GM10847 (cell line): ENCODE data around the gene RC3H1.

Source experiments
- POLR2A ChIP-seq: IDR thresholded peaks from 2 replicates; pipeline ENCODE4 v1.6.1; 2011; ENCODE audit not compliant: insufficient read length; ENCODE audit errors: extremely low read depth

RC3H1 gene

DNA sequence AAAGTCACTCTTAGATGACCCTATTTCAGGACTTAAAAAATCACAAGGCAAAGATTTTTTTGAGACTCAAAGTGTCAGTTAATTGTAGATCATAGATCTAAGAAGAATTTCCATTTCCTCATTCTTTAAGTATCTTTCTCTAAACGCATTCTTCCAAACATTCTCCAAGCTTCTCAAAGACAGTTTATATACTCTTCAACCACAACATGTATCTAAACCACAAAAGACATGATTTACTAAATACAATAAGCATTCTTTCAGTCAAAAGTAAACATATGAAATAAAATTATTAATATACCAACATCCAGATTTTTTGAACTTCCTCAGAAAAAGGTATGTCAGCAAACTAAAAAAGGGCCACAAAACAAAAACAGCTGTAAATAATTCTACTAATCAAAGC is 24.4 kb downstream of the RC3H1 start:
- TF ChIP-seq POLR2A, result no peak

DNA sequence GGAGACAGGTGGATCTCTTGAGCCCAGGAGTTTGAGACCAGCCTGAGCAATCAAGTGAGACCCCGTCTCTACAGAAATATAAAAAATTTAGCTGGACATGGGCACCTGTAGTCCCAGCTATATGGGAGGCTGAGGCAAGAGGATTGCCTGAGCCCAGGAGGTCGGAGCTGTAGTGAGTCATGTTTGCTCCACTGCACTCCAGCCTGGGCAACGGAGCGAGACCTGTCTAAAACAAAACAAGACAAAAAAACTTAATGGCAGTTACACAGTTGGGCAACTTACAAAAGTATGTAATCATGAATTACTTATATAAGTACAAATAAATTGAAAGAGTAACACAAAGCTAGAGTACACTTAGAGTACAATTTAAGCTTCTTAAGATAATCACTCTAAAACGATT is 25.2 kb downstream of the RC3H1 start:
- TF ChIP-seq POLR2A, result no peak

DNA sequence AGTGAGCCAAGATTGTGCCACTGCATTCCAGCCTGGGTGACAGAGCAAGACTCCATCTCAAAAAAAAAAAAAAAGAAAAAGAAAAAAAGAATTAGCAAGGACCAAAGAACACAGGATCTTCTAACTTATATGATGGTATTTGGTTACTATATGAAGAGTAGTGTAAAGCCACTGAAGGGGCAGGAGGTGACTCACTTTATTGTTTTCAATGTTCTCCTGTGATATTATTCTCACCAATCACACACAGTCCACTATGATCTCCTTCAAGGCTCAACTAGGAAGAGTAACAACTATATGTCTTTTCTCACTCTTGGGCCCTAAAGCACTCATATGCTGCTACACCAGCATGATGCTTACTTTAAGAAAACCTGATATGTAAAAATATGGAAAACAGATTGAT is 26.7 kb downstream of the RC3H1 start:
- no peak for TF ChIP-seq POLR2A

DNA sequence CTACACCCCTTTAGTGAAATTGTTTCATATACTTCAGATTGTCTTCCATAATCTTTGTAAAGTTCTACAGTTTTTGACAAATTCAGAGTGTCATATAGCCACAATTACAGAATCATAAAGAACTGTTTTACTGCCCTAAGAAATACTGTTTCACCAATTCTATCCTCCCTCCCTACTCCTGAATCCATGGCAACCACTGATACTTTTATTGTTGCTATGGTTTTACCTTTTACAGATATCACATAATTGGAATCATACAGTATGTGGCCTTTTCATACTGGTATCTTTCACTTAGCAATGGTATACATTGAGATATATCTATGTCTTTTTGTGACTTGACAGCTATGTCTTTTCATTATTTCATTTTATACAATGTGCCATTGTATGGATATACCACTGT is 34.1 kb downstream of the RC3H1 start:
- no peak for TF ChIP-seq POLR2A

DNA sequence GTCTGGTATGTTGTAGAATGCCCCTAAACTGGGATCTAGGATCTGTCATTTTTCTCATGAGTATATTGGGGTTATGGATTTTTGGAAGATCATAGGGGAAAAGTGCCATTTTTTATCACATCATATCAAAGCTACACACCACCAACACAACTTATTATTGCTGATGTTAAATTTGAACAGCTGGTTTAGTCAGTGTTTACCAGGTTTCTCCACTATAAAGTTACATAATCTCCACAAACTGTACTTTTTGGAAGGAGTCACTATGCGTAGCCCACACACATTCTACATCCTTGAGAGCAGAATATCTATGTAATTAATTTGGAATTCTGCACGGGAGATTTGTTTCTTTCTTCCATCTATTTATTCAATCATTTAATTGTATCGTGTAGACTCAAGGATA is 35.2 kb downstream of the RC3H1 start:
- TF ChIP-seq POLR2A, result no peak

DNA sequence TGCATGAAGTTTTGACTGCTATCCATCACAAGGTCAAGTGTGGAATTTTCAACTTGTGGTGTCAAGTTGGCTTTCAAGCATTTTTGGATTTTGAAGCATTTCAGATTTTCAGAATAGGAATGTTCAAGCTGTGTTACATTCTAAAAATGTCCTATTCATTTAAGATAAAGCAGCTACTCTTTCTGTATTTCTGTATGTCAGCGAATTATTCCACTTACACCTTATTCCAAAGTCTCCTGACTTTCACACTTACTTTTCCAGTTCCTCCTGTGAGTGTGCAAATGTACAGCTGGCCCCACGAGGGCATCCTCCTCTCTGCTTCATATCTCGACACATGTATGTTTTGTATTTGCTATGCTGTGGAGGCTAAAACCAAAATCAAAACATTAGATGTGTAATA is 51.9 kb downstream of the RC3H1 start:
- TF ChIP-seq POLR2A, result no peak

DNA sequence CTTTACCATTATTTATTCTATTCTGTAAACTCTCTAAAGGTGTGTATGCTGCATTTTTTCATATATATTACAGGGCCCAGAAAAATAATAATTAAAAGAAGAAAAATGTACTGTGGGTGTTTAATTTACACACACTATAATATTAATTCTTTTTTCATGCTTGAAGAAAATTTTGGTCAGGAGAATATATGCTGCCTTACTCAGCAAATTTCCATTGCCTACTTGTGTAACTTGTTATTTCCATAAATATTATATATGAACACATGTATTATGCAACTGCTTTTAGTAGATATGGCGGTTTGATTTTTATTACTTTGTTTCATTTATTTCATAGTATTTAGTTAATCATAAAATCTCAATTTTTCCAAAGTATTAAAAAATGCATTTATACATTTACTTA is 58.7 kb downstream of the RC3H1 start:
- TF ChIP-seq POLR2A, result no peak

DNA sequence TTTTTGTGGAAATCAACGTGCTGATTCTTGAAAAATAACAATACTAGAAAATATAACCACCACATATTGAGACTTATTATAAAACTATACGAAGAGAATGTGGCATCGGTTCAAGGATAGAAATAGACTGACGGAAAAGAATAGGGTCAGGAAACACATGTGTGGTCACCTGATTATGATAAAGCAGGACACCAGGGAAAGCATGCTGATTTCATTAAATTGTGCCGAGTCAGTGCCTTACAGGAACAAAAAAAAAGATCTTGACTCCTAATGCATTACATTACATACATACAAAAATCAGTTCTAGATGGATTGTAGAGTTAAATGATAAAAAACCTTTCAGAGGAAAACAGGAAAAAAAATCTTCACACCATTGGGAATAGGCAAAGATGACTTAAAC is 61.5 kb downstream of the RC3H1 start:
- TF ChIP-seq POLR2A, result no peak

DNA sequence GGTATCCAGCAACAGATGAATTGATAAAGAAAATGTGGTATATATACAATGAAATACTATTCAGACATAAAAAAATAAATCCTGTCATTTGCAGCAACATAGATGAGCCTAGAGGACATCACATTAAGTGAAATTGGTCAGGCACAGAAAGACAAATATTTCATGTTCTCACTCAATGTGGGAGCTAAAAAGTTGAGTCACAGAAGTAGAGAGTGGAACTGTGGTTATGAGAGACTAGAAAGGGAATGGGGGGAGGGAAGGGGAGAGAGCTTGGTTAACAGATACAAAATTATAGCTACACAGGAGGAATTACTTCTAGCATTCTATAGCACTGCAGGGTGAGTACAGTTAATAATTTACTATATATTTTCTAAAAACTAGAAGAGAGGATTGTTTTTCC is 68.0 kb downstream of the RC3H1 start:
- TF ChIP-seq POLR2A, result no peak

DNA sequence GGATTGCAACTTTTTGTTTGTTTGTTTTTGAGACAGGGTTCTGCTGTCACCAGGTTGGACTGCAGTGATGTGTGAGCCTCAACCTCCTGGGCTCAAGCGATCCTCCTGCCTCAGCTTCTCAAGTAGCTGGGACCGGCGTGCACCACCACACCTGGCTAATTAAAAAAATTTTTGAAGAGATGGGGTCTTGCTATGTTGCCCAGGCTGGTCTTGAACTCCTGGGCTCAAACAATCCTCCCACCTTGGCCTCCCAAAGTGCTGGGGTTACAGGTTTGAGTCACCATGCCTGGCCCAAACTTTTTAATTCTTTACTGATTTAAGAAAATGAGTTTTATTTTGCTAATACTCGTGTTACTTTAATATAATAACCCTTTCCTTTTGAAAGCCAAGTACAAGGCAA is 73.6 kb downstream of the RC3H1 start:
- no peak for TF ChIP-seq POLR2A

DNA sequence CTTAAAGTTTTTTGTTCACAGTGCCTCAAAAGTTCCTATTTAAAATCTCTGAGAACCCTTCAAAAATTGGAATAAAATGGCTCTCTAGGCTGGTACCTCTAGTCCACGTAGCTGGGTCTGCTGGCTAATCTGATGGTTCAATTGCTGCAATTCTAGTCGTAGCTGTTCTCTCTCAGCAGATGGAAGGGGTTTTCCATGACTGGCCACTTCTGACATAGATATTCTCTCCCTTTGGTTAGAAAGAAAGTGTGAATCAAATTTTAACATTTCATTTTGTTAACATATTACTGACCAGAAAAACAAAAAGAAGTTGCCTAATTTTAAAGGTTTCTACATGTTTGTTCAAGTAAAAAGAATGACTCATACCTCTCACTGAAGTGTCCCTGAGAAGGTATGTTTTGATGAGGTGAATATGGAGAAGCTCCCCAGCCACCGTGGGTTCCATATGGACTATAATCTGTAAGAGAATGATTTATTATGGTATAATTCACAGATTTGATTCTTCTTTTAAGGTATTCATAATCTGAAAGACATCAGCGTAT is 75.7 kb downstream of the RC3H1 start:
- no peak for TF ChIP-seq POLR2A

DNA sequence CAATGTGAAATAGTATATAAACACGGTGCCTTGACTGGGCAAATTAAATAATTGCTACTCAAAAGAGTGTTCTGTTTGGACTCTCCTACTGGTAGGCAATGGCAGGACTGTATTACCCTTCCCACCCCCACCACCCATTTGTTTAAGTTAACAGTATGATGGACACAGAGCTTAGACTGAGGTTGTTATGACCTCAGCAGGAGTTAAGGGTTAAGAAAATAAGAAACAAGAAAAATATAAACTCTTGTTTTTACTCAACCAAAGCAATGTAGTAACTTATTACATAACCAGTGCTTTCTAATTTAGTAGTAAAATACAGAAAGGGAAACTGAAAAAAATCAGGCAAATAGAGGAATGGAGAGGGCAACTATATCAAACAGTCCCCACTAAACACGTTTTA is 85.1 kb downstream of the RC3H1 start:
- no peak for TF ChIP-seq POLR2A

DNA sequence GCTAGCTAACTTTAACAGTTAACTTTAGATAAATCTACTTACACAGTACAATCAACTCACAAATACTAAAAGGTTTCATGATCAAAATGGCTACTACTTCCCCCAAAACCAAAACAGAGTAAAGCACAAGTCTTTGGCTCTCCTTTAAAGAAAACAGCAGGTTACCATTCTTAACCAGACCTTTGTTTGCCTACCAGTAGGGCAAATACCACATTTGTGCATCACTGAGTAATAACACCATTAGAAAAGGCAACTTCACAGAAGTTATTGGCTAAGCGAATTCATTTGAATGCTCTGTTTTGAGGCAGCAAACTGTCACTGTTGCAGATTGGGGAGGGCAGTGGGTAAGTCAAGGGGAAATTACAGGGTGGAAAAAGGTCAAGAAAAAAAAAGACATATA is 87.7 kb downstream of the RC3H1 start:
- no peak for TF ChIP-seq POLR2A

DNA sequence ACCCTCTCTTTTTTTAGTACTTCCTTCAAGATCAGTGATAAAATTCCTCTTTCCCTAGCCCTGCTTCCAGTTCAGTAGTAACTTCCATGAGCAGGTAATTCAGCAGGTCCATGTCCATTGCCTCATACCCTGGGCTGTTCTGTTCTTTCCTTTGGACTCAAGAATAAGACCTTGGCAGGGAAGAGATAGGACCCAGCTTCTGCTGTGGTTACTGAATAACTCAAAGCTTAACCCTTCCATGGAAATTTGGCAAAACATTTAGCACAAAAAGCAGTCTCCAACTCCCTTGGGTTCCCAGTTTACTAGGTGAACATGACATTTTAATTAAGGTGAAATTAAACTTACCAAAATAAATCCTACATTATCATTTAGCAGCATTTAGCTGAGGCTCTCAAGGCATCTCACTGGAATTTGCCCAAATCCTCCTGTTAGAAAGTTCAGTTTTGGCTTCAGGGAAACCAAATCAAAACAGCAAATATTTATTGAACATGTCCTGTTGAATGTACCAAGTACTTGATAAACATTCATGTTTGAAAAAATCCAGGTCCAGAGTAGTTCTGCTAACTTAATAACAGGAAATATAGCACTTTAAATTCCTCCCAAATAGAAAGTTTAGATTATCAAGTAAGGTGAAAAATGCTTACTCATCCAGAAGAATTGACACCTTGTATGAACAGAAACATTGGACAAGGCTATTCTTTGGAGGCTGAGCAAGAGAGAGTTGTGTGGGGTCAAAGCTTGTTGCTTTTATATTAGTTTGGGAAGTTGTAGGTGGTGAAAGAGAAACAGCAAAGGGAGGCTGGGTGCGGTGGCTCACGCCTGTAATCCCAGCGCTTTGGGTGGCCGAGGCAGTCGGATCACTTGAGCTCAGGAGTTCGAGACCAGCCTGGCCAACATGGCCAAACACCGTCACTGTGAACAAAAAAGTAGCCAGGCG is 96.6 kb downstream of the RC3H1 start:
- no peak for TF ChIP-seq POLR2A

DNA sequence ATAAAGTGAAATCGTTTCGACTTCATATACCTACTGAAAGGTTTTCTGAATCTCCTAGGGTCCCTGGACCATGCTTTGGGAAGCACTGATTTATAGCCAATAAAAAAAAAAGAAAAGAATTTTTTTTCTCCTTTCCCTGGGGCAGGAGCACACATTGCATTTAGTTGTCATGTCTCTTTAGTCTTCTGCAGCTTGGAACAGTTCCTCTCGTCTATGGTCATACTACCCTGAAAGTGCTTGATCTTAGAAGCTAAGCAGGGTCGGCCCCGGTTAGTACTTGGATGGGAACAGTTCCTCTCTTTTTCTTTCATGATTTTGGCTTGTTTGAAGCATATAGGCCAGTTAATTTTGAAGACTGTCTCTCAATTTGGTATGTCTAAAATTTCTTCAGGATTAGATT is 101.3 kb downstream of the RC3H1 start:
- no peak for TF ChIP-seq POLR2A

DNA sequence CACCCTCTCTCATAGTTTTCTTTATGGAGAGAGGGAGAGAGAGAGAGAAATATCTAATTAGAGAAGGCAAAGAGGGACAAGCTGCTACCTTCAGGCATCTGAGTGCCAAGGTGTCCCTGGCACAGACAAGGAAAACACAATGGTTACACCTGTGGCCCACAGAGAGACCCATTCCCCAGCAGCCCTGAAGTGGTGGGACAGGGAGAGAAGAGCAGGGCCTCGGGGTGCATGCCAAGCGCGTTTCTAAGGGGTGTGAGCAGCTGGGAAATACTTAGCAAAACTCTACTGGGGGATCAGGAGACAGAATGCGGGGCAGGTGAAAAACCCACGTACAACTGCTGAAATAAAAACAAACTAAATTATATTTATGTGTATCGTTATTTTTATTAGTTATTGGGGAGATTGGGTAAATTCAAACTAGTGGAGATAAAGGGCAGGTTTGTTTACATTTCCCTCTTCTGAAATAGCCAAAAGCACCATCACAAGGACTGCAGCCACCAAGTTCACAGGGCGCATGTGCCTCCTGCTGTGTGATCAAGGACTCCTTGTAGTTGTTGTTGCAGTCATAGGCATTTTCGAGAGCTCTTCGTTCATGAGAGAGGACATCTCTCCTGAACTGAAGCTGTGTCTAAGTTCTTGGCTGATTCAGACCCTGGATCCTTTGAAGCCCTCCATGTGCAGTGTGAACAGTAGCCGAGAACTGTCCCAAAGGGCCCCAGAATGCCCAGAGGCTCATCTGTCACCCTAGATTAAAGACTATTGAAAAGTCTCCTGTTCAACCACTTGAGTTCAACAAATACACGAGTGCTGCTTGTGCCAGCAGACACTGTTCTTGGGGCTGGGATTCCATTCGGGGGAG is 104.3 kb downstream of the RC3H1 start:
- TF ChIP-seq POLR2A, result no peak
